HEK293 (cell line): Measurements from ENCODE around the gene PACSIN2.

Source experiments
- CTCF ChIP-seq: fragments of 450-650 bp; formaldehyde crosslinking; IDR thresholded peaks from 2 replicates; pipeline ENCODE4 v1.5.1; 2016; ENCODE audit warnings: missing biosample characterization, missing genetic modification characterization
- ZNF140 ChIP-seq: fragments of 450-650 bp; formaldehyde crosslinking; IDR thresholded peaks from 2 replicates; pipeline ENCODE4 v1.5.1; 2016; ENCODE audit warnings: missing biosample characterization, missing genetic modification characterization

DNA sequence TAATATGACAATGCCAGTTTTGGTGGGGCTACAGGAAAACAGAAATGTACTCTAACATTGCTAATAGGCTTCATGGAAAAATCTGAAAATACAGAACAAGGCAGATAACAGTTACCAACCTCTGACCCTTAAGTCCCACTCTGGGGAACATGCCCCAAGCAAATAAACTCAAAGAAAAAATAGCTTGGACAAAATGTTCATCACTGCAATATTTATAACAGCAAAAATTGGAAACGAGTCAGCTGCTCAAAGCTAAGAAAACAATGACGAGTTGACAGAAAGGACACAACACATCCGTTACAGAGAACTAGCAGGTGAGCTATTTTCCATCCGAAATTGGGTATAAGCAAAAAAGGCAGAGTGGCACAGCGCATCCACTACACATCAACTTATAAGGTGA lies 70.5 kb downstream of the PACSIN2 start:
- no peak for TF ChIP-seq ZNF140 (tag by site-specific recombination)
- TF ChIP-seq CTCF: no peak
